Measurements from ENCODE around the gene MSLN.
"Not testable (repeated sequence)": the region's sequence is repeated elsewhere in the genome, so short reads cannot be mapped to it uniquely, and the experiment has no call there.

Gene MSLN

GRCh38 chr16:752007-752312 lies 8.6 kb upstream of the MSLN start:
- H3K9me3 ChIP-seq (ENCODE audit: insufficient read depth, low read depth, low read length), result peaks cover 5% of the 10 kb centered on the region
- H4K91ac ChIP-seq (ENCODE audit: low read depth, low read length), result no peak overlapping the region
- H3K27ac ChIP-seq (ENCODE audit: low read depth, low read length), result no peak overlapping the region
- no peaks in the 10 kb centered on the region for H3K4me1 ChIP-seq (ENCODE audit: control insufficient read depth in 1 of 2, insufficient read depth in 2 of 2, low read length in 2 of 2)
- H3K4me2 ChIP-seq (ENCODE audit: low read length), result no peak overlapping the region
- no peaks in the 10 kb centered on the region for H3K27me3 ChIP-seq (ENCODE audit: insufficient read depth, low read length)
- H3K4me3 ChIP-seq (ENCODE audit: low read depth, low read length), result no peak overlapping the region
- H3K14ac ChIP-seq (ENCODE audit: low read length), result no peak overlapping the region
- no peak overlapping the region for H2BK120ac ChIP-seq (ENCODE audit: insufficient read depth, low read length, poor library complexity)
- H4K12ac ChIP-seq (ENCODE audit: low read depth, low read length), result no peak overlapping the region
- H3K9ac ChIP-seq (ENCODE audit: low read length), result no peak overlapping the region
- no peak overlapping the region for H2BK12ac ChIP-seq (ENCODE audit: low read length)
- no peak overlapping the region for H3K23ac ChIP-seq (ENCODE audit: low read length)
- H3K79me2 ChIP-seq (ENCODE audit: control insufficient read depth, insufficient read depth, low read length, poor library complexity), result no peaks in the 10 kb centered on the region
- H2AK5ac ChIP-seq (ENCODE audit: low read length), result no peak overlapping the region
- no peak overlapping the region for H4K8ac ChIP-seq (ENCODE audit: low read depth, low read length)
- no peak overlapping the region for H3K4ac ChIP-seq (ENCODE audit: low read depth, low read length)
- H3K36me3 ChIP-seq (ENCODE audit: control insufficient read depth in 1 of 2, insufficient read depth in 2 of 2, low read length in 2 of 2), result no peaks in the 10 kb centered on the region
- no peak overlapping the region for H2BK5ac ChIP-seq (ENCODE audit: low read depth, low read length, poor library complexity)
- no peak overlapping the region for H2AFZ ChIP-seq (ENCODE audit: insufficient read depth, low read length, poor library complexity)
- no peaks in the 10 kb centered on the region for H3K79me1 ChIP-seq (ENCODE audit: low read length)
- DNase-seq, result no peak
- WGBS (ENCODE audit: extremely low coverage, insufficient coverage, insufficient read length), result no CpG with 5 or more reads among the region's 10 CpGs
- H3K18ac ChIP-seq (ENCODE audit: low read length), result no peak overlapping the region

GRCh38 chr16:754121-754607 lies 6.4 kb upstream of the MSLN start:
- not testable (repeated sequence) for H3K18ac ChIP-seq (ENCODE audit: low read length); H3K4me2 ChIP-seq (ENCODE audit: low read length); H4K91ac ChIP-seq (ENCODE audit: low read depth, low read length); DNase-seq; H3K23ac ChIP-seq (ENCODE audit: low read length); H3K79me1 ChIP-seq (ENCODE audit: low read length); H3K14ac ChIP-seq (ENCODE audit: low read length); H2BK12ac ChIP-seq (ENCODE audit: low read length); H3K27ac ChIP-seq (ENCODE audit: low read depth, low read length); H3K9me3 ChIP-seq (ENCODE audit: insufficient read depth, low read depth, low read length); H3K27me3 ChIP-seq (ENCODE audit: insufficient read depth, low read length); H3K4ac ChIP-seq (ENCODE audit: low read depth, low read length); H2AFZ ChIP-seq (ENCODE audit: insufficient read depth, low read length, poor library complexity); H3K4me1 ChIP-seq (ENCODE audit: control insufficient read depth in 1 of 2, insufficient read depth in 2 of 2, low read length in 2 of 2); H4K8ac ChIP-seq (ENCODE audit: low read depth, low read length); H3K9ac ChIP-seq (ENCODE audit: low read length); H2BK5ac ChIP-seq (ENCODE audit: low read depth, low read length, poor library complexity); H3K36me3 ChIP-seq (ENCODE audit: control insufficient read depth in 1 of 2, insufficient read depth in 2 of 2, low read length in 2 of 2); H4K12ac ChIP-seq (ENCODE audit: low read depth, low read length); H2BK120ac ChIP-seq (ENCODE audit: insufficient read depth, low read length, poor library complexity); H2AK5ac ChIP-seq (ENCODE audit: low read length); H3K79me2 ChIP-seq (ENCODE audit: control insufficient read depth, insufficient read depth, low read length, poor library complexity); H3K4me3 ChIP-seq (ENCODE audit: low read depth, low read length)
- no CpG with 5 or more reads among the region's 11 CpGs for WGBS (ENCODE audit: extremely low coverage, insufficient coverage, insufficient read length)

DNA sequence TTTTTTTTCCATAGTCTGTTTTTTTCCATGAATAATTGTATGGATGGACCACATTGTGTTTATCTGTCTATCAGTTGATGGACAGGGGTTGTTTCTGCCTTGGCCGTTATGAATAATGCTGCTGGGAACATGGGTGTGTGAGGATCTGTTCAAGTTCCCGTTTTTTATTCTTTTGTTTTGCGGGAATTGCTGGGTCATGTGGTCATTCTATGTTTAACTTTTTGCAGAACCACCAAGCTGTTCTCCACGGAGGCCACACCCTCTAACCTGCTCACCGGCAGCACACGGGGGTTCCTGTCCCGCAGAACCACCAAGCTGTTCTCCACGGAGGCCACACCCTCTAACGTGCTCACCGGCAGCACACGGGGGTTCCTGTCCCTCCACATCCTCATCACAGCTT lies 5.9 kb upstream of the MSLN start:
- Histone ChIP-seq H2AFZ (ENCODE audit: insufficient read depth, low read length, poor library complexity) (no peak overlapping the region), H4K91ac (ENCODE audit: low read depth, low read length) (no peak overlapping the region), H2BK5ac (ENCODE audit: low read depth, low read length, poor library complexity) (no peak overlapping the region), H3K4me2 (ENCODE audit: low read length) (no peak overlapping the region), H3K79me2 (ENCODE audit: control insufficient read depth, insufficient read depth, low read length, poor library complexity) (no peaks in the 10 kb centered on the region), H3K14ac (ENCODE audit: low read length) (no peak overlapping the region), H3K9me3 (ENCODE audit: insufficient read depth, low read depth, low read length) (peaks cover 5% of the 10 kb centered on the region), H3K27ac (ENCODE audit: low read depth, low read length) (no peak overlapping the region), H3K27me3 (ENCODE audit: insufficient read depth, low read length) (no peaks in the 10 kb centered on the region), H3K23ac (ENCODE audit: low read length) (no peak overlapping the region), H3K4ac (ENCODE audit: low read depth, low read length) (no peak overlapping the region), H3K79me1 (ENCODE audit: low read length) (peaks cover 3% of the 10 kb centered on the region), H4K12ac (ENCODE audit: low read depth, low read length) (no peak overlapping the region), H2BK12ac (ENCODE audit: low read length) (no peak overlapping the region), H3K9ac (ENCODE audit: low read length) (no peak overlapping the region), H3K4me1 (ENCODE audit: control insufficient read depth in 1 of 2, insufficient read depth in 2 of 2, low read length in 2 of 2) (peaks cover under 1 to 2% of the 10 kb centered on the region in 2 experiments), H4K8ac (ENCODE audit: low read depth, low read length) (no peak overlapping the region), H3K4me3 (ENCODE audit: low read depth, low read length) (no peak overlapping the region), H3K36me3 (ENCODE audit: control insufficient read depth in 1 of 2, insufficient read depth in 2 of 2, low read length in 2 of 2) (no peaks in the 10 kb centered on the region), H2BK120ac (ENCODE audit: insufficient read depth, low read length, poor library complexity) (no peak overlapping the region), H3K18ac (ENCODE audit: low read length) (no peak overlapping the region), H2AK5ac (ENCODE audit: low read length) (no peak overlapping the region)
- no peak for DNase-seq
- WGBS (ENCODE audit: extremely low coverage, insufficient coverage, insufficient read length), result no CpG with 5 or more reads among the region's 11 CpGs

GRCh38 chr16:756428-756827 lies 4.1 kb upstream of the MSLN start:
- no peak overlapping the region for H3K18ac ChIP-seq (ENCODE audit: low read length)
- peaks cover 12% of the 10 kb centered on the region in 2 experiments for H3K4me1 ChIP-seq (ENCODE audit: control insufficient read depth in 1 of 2, insufficient read depth in 2 of 2, low read length in 2 of 2)
- no peak overlapping the region for H2AFZ ChIP-seq (ENCODE audit: insufficient read depth, low read length, poor library complexity)
- no peak overlapping the region for H2AK5ac ChIP-seq (ENCODE audit: low read length)
- H2BK12ac ChIP-seq (ENCODE audit: low read length), result no peak overlapping the region
- H3K4me2 ChIP-seq (ENCODE audit: low read length), result no peak overlapping the region
- no CpG with 5 or more reads among the region's 5 CpGs for WGBS (ENCODE audit: extremely low coverage, insufficient coverage, insufficient read length)
- DNase-seq, result no peak
- no peak overlapping the region for H4K91ac ChIP-seq (ENCODE audit: low read depth, low read length)
- no peaks in the 10 kb centered on the region for H3K79me2 ChIP-seq (ENCODE audit: control insufficient read depth, insufficient read depth, low read length, poor library complexity)
- H3K36me3 ChIP-seq (ENCODE audit: control insufficient read depth in 1 of 2, insufficient read depth in 2 of 2, low read length in 2 of 2), result no peaks in the 10 kb centered on the region
- H3K4me3 ChIP-seq (ENCODE audit: low read depth, low read length), result no peak overlapping the region
- H3K14ac ChIP-seq (ENCODE audit: low read length), result no peak overlapping the region
- no peak overlapping the region for H3K27ac ChIP-seq (ENCODE audit: low read depth, low read length)
- H4K12ac ChIP-seq (ENCODE audit: low read depth, low read length), result no peak overlapping the region
- no peak overlapping the region for H2BK120ac ChIP-seq (ENCODE audit: insufficient read depth, low read length, poor library complexity)
- no peaks in the 10 kb centered on the region for H3K27me3 ChIP-seq (ENCODE audit: insufficient read depth, low read length)
- H3K4ac ChIP-seq (ENCODE audit: low read depth, low read length), result no peak overlapping the region
- H3K23ac ChIP-seq (ENCODE audit: low read length), result no peak overlapping the region
- H3K9ac ChIP-seq (ENCODE audit: low read length), result no peak overlapping the region
- H3K9me3 ChIP-seq (ENCODE audit: insufficient read depth, low read depth, low read length), result peaks cover 5% of the 10 kb centered on the region
- no peak overlapping the region for H2BK5ac ChIP-seq (ENCODE audit: low read depth, low read length, poor library complexity)
- H4K8ac ChIP-seq (ENCODE audit: low read depth, low read length), result no peak overlapping the region
- H3K79me1 ChIP-seq (ENCODE audit: low read length), result peaks cover 3% of the 10 kb centered on the region

Measured in trophoblast cell (in vitro differentiated cells and primary cell).